Esophagus mucosa (tissue), 1 donor: ENCODE data around the gene PIGV. TPM values are rescaled to one million over a fixed set of nuclear protein-coding genes. Genes with fewer than 3 reads are reported as not detected.

ENCODE experiments used
- ATAC-seq: fragments of 200-7000 bp; cut with Tn5 transposase; one replicate; pipeline ENCODE4 v1.9.1; 2020
- total RNA-seq: library from RNA; stranded (reverse); gene quantifications from one replicate; pipeline ENCODE4 v1.2.4, GENCODE V29; 2023
- donor health status: DM: yes; HTN: yes; CAD: no.

Gene PIGV
- total RNA-seq, 1 donor from 2014 or later: 9.4 TPM

GRCh38 chr1:26774462-26774861 is 13.3 kb upstream of the PIGV start:
- ATAC-seq: no peak

- no peak for ATAC-seq
Measured at GRCh38 chr1:26775666-26776065, 12.1 kb upstream of the PIGV start.

- no peak for ATAC-seq
Measured at GRCh38 chr1:26779098-26779668, 8.6 kb upstream of the PIGV start.

GRCh38 chr1:26780344-26780957 is 7.3 kb upstream of the PIGV start:
- ATAC-seq: no peak

GRCh38 chr1:26781206-26781825 is 6.4 kb upstream of the PIGV start:
- ATAC-seq: no peak

GRCh38 chr1:26782521-26783212 is 5.1 kb upstream of the PIGV start:
- no peak for ATAC-seq

- no peak for ATAC-seq
Measured at GRCh38 chr1:26783646-26784022, 4.1 kb upstream of the PIGV start.

- ATAC-seq: no peak
Measured at GRCh38 chr1:26784023-26784871, 3.5 kb upstream of the PIGV start.

- ATAC-seq: no peak
Measured at GRCh38 chr1:26784886-26785285, 2.9 kb upstream of the PIGV start.

GRCh38 chr1:26785611-26786436 is 1.9 kb upstream of the PIGV start:
- ATAC-seq: no peak

GRCh38 chr1:26786437-26787380 is 1.0 kb upstream of the PIGV start:
- ATAC-seq: no peak

- ATAC-seq: peak; percentile 30
Measured at GRCh38 chr1:26787381-26787705, 407 bp upstream of the PIGV start.

GRCh38 chr1:26788515-26788785 is 700 bp downstream of the PIGV start:
- ATAC-seq: no peak

GRCh38 chr1:26788836-26789611 is 1.3 kb downstream of the PIGV start:
- ATAC-seq: peak; percentile 73

- no peak for ATAC-seq
Measured at GRCh38 chr1:26789612-26789865, 1.8 kb downstream of the PIGV start.

- no peak for ATAC-seq
Measured at GRCh38 chr1:26789931-26790330, 2.2 kb downstream of the PIGV start.

- no peak for ATAC-seq
Measured at GRCh38 chr1:26790551-26790953, 2.8 kb downstream of the PIGV start.

GRCh38 chr1:26791148-26791547 is 3.4 kb downstream of the PIGV start:
- no peak for ATAC-seq

- no peak for ATAC-seq
Measured at GRCh38 chr1:26791626-26792025, 3.9 kb downstream of the PIGV start.

GRCh38 chr1:26792924-26793323 is 5.2 kb downstream of the PIGV start:
- ATAC-seq: no peak

- ATAC-seq: no peak
Measured at GRCh38 chr1:26794391-26794790, 6.6 kb downstream of the PIGV start.
